Spleen (tissue), 11 donors: ENCODE results near the gene CCDC50. TPM values are rescaled to one million over a fixed set of nuclear protein-coding genes. Genes with fewer than 3 reads are reported as not detected.

ENCODE experiments used
- DNase-seq: peaks from one replicate; pipeline ENCODE4 v3.0.0-alpha.2; 2020
- H3K27ac ChIP-seq, 8 donors: fragments of 200-600 bp; sonication (generic) in 7 of 8; 1 replicate in 4 of 8; 2 replicates in 4 of 8; pipeline versions ENCODE4 v1.5.0 to v1.8.0; 2016 to 2021; ENCODE audit warnings: inconsistent platforms in 4 of 8, mild to moderate bottlenecking in 4 of 8, moderate library complexity in 1 of 8
- H3K27me3 ChIP-seq, 7 donors: fragments of 200-600 bp; sonication (generic) in 6 of 7; replicated peaks in 1 of 7; 1 replicate in 4 of 7; 2 replicates in 3 of 7; pipeline versions ENCODE4 v1.5.0 to v1.8.0; 2016 to 2021; ENCODE audit warnings: inconsistent platforms in 3 of 7, mild to moderate bottlenecking in 1 of 7
- H3K36me3 ChIP-seq, 6 donors: fragments of 200-600 bp; sonication (generic) in 5 of 6; 1 replicate in 4 of 6; 2 replicates in 2 of 6; pipeline versions ENCODE4 v1.5.0 to v1.8.0; 2016 to 2021; ENCODE audit warnings: inconsistent platforms in 2 of 6
- H3K4me1 ChIP-seq, 6 donors: fragments of 200-600 bp; sonication (generic) in 5 of 6; 1 replicate in 3 of 6; 2 replicates in 3 of 6; pipeline versions ENCODE4 v1.5.0 to v1.8.0; 2016 to 2021; ENCODE audit warnings: inconsistent platforms in 3 of 6
- H3K4me3 ChIP-seq, 8 donors: fragments of 200-600 bp; sonication (generic) in 7 of 8; 1 replicate in 4 of 8; 2 replicates in 4 of 8; pipeline versions ENCODE4 v1.5.0 to v1.8.0; 2016 to 2021; ENCODE audit warnings: inconsistent platforms in 4 of 8, mild to moderate bottlenecking in 4 of 8, moderate library complexity in 2 of 8
- H3K9me3 ChIP-seq, 8 donors: fragments of 200-600 bp; sonication (generic) in 7 of 8; 1 replicate in 4 of 8; 2 replicates in 4 of 8; pipeline versions ENCODE4 v1.5.0 to v1.8.0; 2016 to 2021; ENCODE audit warnings: inconsistent platforms in 4 of 8
- CTCF ChIP-seq, 11 experiments: fragments of 200-600 bp in 7 of 11; fragments of 450-650 bp in 4 of 11; sonication (generic) in 4 of 11; IDR thresholded peaks in 8 of 11; conservative IDR thresholded peaks in 3 of 11; 1 replicate in 7 of 11; 2 replicates in 4 of 11; pipeline versions ENCODE4 v1.4.0 to v1.8.0; 2016 to 2021; ENCODE audit warnings: antibody characterized with exemption in 11 of 11, inconsistent platforms in 4 of 11, mild to moderate bottlenecking in 1 of 11
- POLR2A ChIP-seq, 3 donors: fragments of 450-650 bp; IDR thresholded peaks; one replicate each; pipeline ENCODE4 v1.5.1; 2017; ENCODE audit warnings: antibody characterized with exemption in 3 of 3, mild to moderate bottlenecking in 1 of 3
- POLR2AphosphoS5 ChIP-seq, 3 donors: sonication (generic); formaldehyde crosslinking; IDR thresholded peaks; one replicate each; pipeline ENCODE4 v1.5.1; 2017; ENCODE audit warnings: antibody characterized with exemption in 3 of 3
- WGBS, 5 donors: extraction: QIAGEN DNeasy Blood & Tissue Kit in 3 of 5; methylation state at CpG; one replicate each; pipeline versions ENCODE4 v1.1.5 to v1.1.7; 2013 to 2018; 5-methylcytosine and 5-hydroxymethylcytosine counted together
- intact Hi-C: fragments of 100-400 bp; cut with DNase I; formaldehyde crosslinking; loops from one replicate; pipeline ENCODE4 v1.15.0; 2023; ENCODE audit warnings: low total_unique reads
- polyA plus RNA-seq, 3 donors: library from polyadenylated mRNA; stranded (reverse); fragments of 200-250 nt; gene quantifications; one replicate each; pipeline ENCODE4 v1.2.1, GENCODE V29; 2013
- total RNA-seq, 7 donors: library from RNA; depleted of rRNA in 3 of 7; stranded (reverse); fragments of >200 nt in 3 of 7; fragmentation: NEBNext Ultra II Directional in 4 of 7; extraction: Animal tissue kit (Norgen Biotek cat#: 25700) in 4 of 7; gene quantifications; one replicate each; pipeline versions ENCODE4 v1.1.0 to v1.2.1, GENCODE V29; 2016 to 2021
- donor health status: healthy with polysubstance abuse.
- donor health status: DM: no; HTN: no; CAD: no; lungs with moderate emphysema.
- donor health status: DM: no; HTN: no; CAD: no.
- donor health status: Bipolar disorder and iron deficiency.
- donor health status: healthy.
- donor health status: DM: no; HTN: no; CAD: no.
- donor health status: DM: yes; HTN: yes; CAD: no.

Gene CCDC50
- total and polyA plus RNA-seq, 10 donors, result 42.5 to 167 (median 110) TPM

- no peak overlapping the region for H3K4me3 ChIP-seq
- no peak overlapping the region for H3K27ac ChIP-seq
- H3K27me3 ChIP-seq, result no peaks in the 10 kb centered on the region
- TF ChIP-seq POLR2A (IDR thresholded peaks at IDR 0.05), result no peak
- TF ChIP-seq CTCF (IDR thresholded peaks at IDR 0.05 in 8 of 11, conservative IDR thresholded peaks at IDR 0.05 in 3 of 11), result no peak
- TF ChIP-seq POLR2AphosphoS5 (IDR thresholded peaks at IDR 0.05), result no peak
- H3K9me3 ChIP-seq, result no peaks in the 10 kb centered on the region
- no peaks in the 10 kb centered on the region for H3K4me1 ChIP-seq
- DNase-seq, result no peak
- 90 to 99% (median 91%) methylated on average over 2 of the region's 2 CpGs for WGBS, 5 donors
- H3K36me3 ChIP-seq, result peaks cover 0 to 85% (median 30%) of the 10 kb centered on the region in 6 donors
- intact Hi-C loops, result loop anchor here (10.0 kb wide), 1 partner anchor 67 kb away; the partner anchor contains the start of gene CCDC50
Measured at GRCh38 chr3:191391861-191392808, 62.9 kb downstream of the CCDC50 start.

GRCh38 chr3:191393146-191393545, 64.0 kb downstream of the CCDC50 start:
- no peaks in the 10 kb centered on the region for H3K27me3 ChIP-seq
- no peak overlapping the region for H3K27ac ChIP-seq
- H3K9me3 ChIP-seq, result no peaks in the 10 kb centered on the region
- H3K4me1 ChIP-seq, result no peaks in the 10 kb centered on the region
- no peak overlapping the region for H3K4me3 ChIP-seq
- peaks cover 0 to 91% (median 32%) of the 10 kb centered on the region in 6 donors for H3K36me3 ChIP-seq
- DNase-seq, result no peak
- no peak for TF ChIP-seq POLR2A (IDR thresholded peaks at IDR 0.05)
- intact Hi-C loops, result loop anchor here (10.0 kb wide), 1 partner anchor 68 kb away; the partner anchor contains the start of gene CCDC50

GRCh38 chr3:191397771-191398170, 68.6 kb downstream of the CCDC50 start:
- WGBS, 5 donors, result 89 to 96% (median 93%) methylated on average over 3 of the region's 3 CpGs
- no peak for DNase-seq

GRCh38 chr3:191398607-191399006, 69.4 kb downstream of the CCDC50 start:
- TF ChIP-seq CTCF (IDR thresholded peaks at IDR 0.05 in 8 of 11, conservative IDR thresholded peaks at IDR 0.05 in 3 of 11) (no peak), POLR2AphosphoS5 (IDR thresholded peaks at IDR 0.05) (no peak), POLR2A (IDR thresholded peaks at IDR 0.05) (no peak)
- intact Hi-C loops, result loop anchor here (10.0 kb wide), 1 partner anchor 74 kb away; the partner anchor contains the start of gene CCDC50
- H3K36me3 ChIP-seq, result peaks cover 0 to 52% (median 4%) of the 10 kb centered on the region in 6 donors
- no peaks in the 10 kb centered on the region for H3K9me3 ChIP-seq
- H3K4me3 ChIP-seq, result no peak overlapping the region
- H3K27ac ChIP-seq, result no peak overlapping the region
- no peaks in the 10 kb centered on the region for H3K27me3 ChIP-seq
- WGBS, 5 donors, result 69 to 98% (median 87%) methylated on average over 1 of the region's 1 CpG
- DNase-seq, result no peak
- no peaks in the 10 kb centered on the region for H3K4me1 ChIP-seq

More at GRCh38 chr3:191397771-191398170, 68.6 kb downstream of the CCDC50 start:
- Histone ChIP-seq H3K36me3 (peaks cover 0 to 61% (median 6%) of the 10 kb centered on the region in 6 donors), H3K4me3 (no peak overlapping the region), H3K4me1 (no peaks in the 10 kb centered on the region), H3K27me3 (no peaks in the 10 kb centered on the region), H3K27ac (no peak overlapping the region), H3K9me3 (no peaks in the 10 kb centered on the region)
- intact Hi-C loops, result loop anchor here (10.0 kb wide), 1 partner anchor 73 kb away; the partner anchor contains the start of gene CCDC50
- TF ChIP-seq CTCF (IDR thresholded peaks at IDR 0.05 in 8 of 11, conservative IDR thresholded peaks at IDR 0.05 in 3 of 11), result no peak
